GM21717 (cell line): ENCODE measurements around the gene ABCF3.

Source experiments
- ATAC-seq: cut with Tn5 transposase; IDR thresholded peaks from one replicate; pipeline ENCODE4 v1.9.1; 2021; ENCODE audit warnings: mild to moderate bottlenecking, moderate library complexity; ENCODE audit not compliant: unreplicated experiment

Gene ABCF3

GRCh38 chr3:184167786-184168185 lies 18.2 kb upstream of the ABCF3 start:
- ATAC-seq = no peak

GRCh38 chr3:184168363-184169120 lies 17.5 kb upstream of the ABCF3 start:
- no peak for ATAC-seq

GRCh38 chr3:184169896-184170875 lies 15.8 kb upstream of the ABCF3 start:
- ATAC-seq = no peak

- ATAC-seq = no peak
These were observed 14.4 kb upstream of the ABCF3 start for GRCh38 chr3:184171562-184171961.

GRCh38 chr3:184172681-184173373 lies 13.2 kb upstream of the ABCF3 start:
- no peak for ATAC-seq

GRCh38 chr3:184173374-184173722 lies 12.7 kb upstream of the ABCF3 start:
- ATAC-seq = no peak

GRCh38 chr3:184174284-184174645 lies 11.7 kb upstream of the ABCF3 start:
- ATAC-seq = peak; percentile 1

- peak; percentile 85 for ATAC-seq
These were observed 11.1 kb upstream of the ABCF3 start, which contains the start of gene AP2M1 for GRCh38 chr3:184174646-184175492. AP2M1 (plus strand) TSS chr3:184174855; CDS start chr3:184176994, 2,139 bp downstream.

- no peak for ATAC-seq
These were observed 10.5 kb upstream of the ABCF3 start for GRCh38 chr3:184175506-184175905.

- no peak for ATAC-seq
These were observed 10.0 kb upstream of the ABCF3 start for GRCh38 chr3:184175981-184176376.

- ATAC-seq = no peak
These were observed 9.3 kb upstream of the ABCF3 start for GRCh38 chr3:184176377-184177330.

- ATAC-seq = no peak
These were observed 8.7 kb upstream of the ABCF3 start for GRCh38 chr3:184177331-184177731.

- no peak for ATAC-seq
These were observed 8.2 kb upstream of the ABCF3 start for GRCh38 chr3:184177767-184178306.

- no peak for ATAC-seq
These were observed 7.4 kb upstream of the ABCF3 start for GRCh38 chr3:184178521-184179138.

GRCh38 chr3:184180165-184180564 lies 5.8 kb upstream of the ABCF3 start:
- ATAC-seq = no peak

- no peak for ATAC-seq
These were observed 4.4 kb upstream of the ABCF3 start for GRCh38 chr3:184181596-184181995.

- ATAC-seq = no peak
These were observed 2.3 kb upstream of the ABCF3 start for GRCh38 chr3:184183679-184184078.

- no peak for ATAC-seq
These were observed 1.3 kb upstream of the ABCF3 start for GRCh38 chr3:184184546-184185230.
